Measurements from ENCODE around the gene RASGRP4.

The RASGRP4 gene

GRCh38 chr19:38385057-38385803 lies 40.8 kb downstream of the RASGRP4 start:
- H3K27me3 ChIP-seq (ENCODE audit: insufficient read depth, poor library complexity, severe bottlenecking): peaks cover 16% of the 10 kb centered on the region
- no peak overlapping the region for H3K27ac ChIP-seq (replicated peaks)
- DNase-seq (ENCODE audit: low read depth in 1 of 2, low spot score in 1 of 2): no peak
- no peak overlapping the region for H3K4me3 ChIP-seq (replicated peaks; ENCODE audit: insufficient read depth, low read length)
- TF ChIP-seq POLR2AphosphoS5 (IDR thresholded peaks at IDR 0.05; ENCODE audit: low read depth): no peak
- no peak for TF ChIP-seq CTCF (IDR thresholded peaks at IDR 0.05; ENCODE audit: insufficient read depth, low read length)
- TF ChIP-seq SPI1 (IDR thresholded peaks at IDR 0.05; ENCODE audit: borderline replicate concordance, low read depth): no peak
- no peak for TF ChIP-seq GABPA (IDR thresholded peaks at IDR 0.05; ENCODE audit: low read depth)
- no peak for TF ChIP-seq REST (IDR thresholded peaks at IDR 0.05; ENCODE audit: insufficient replicate concordance, low read depth)

- Histone ChIP-seq H3K27ac (replicated peaks) (no peak overlapping the region), H3K4me3 (replicated peaks; ENCODE audit: insufficient read depth, low read length) (no peak overlapping the region), H3K27me3 (ENCODE audit: insufficient read depth, poor library complexity, severe bottlenecking) (peaks cover 13% of the 10 kb centered on the region)
- TF ChIP-seq REST (IDR thresholded peaks at IDR 0.05; ENCODE audit: insufficient replicate concordance, low read depth) (no peak), POLR2AphosphoS5 (IDR thresholded peaks at IDR 0.05; ENCODE audit: low read depth) (no peak; the same call in 1 of the 2 replicates), CTCF (IDR thresholded peaks at IDR 0.05; ENCODE audit: insufficient read depth, low read length) (peak; percentile 14), GABPA (IDR thresholded peaks at IDR 0.05; ENCODE audit: low read depth) (no peak)
- DNase-seq (ENCODE audit: low read depth in 1 of 2, low spot score in 1 of 2): no peak
These were observed 41.6 kb downstream of the RASGRP4 start for GRCh38 chr19:38384209-38385027.

- DNase-seq (ENCODE audit: low read depth in 1 of 2, low spot score in 1 of 2): no peak
- Histone ChIP-seq H3K27me3 (ENCODE audit: insufficient read depth, poor library complexity, severe bottlenecking) (peaks cover 8% of the 10 kb centered on the region), H3K27ac (replicated peaks) (no peak overlapping the region), H3K4me3 (replicated peaks; ENCODE audit: insufficient read depth, low read length) (no peak overlapping the region)
- no peak for TF ChIP-seq POLR2AphosphoS5 (IDR thresholded peaks at IDR 0.05; ENCODE audit: low read depth)
- TF ChIP-seq SPI1 (IDR thresholded peaks at IDR 0.05; ENCODE audit: borderline replicate concordance, low read depth): no peak
- no peak for TF ChIP-seq REST (IDR thresholded peaks at IDR 0.05; ENCODE audit: insufficient replicate concordance, low read depth)
- TF ChIP-seq GABPA (IDR thresholded peaks at IDR 0.05; ENCODE audit: low read depth): no peak
- TF ChIP-seq CTCF (IDR thresholded peaks at IDR 0.05; ENCODE audit: insufficient read depth, low read length): no peak
These were observed 42.3 kb downstream of the RASGRP4 start for GRCh38 chr19:38383743-38384142.
